Measurements from ENCODE around the gene ZNF524.

Gene ZNF524

DNA sequence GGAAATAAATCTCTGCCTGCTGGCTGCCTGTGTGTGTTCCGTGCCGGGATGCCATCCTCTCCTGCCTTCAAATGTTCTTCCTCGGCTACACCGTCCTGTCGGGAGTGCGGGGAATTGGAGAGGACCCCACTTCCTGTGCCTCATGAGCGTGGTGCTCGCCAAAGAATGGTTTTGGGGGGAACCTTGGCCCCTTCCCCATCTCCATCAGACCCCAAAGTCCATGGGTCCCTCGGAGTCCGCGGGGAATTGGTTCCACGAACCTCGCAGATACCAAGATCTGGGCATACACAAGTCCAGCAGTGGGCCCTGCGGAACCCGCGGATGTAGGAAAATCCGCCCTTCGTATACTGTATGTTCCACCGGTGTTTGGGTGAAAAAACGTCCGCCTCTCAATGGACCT is 3.0 kb downstream of the ZNF524 start:
- no peak overlapping the region for H3K27ac ChIP-seq (ENCODE audit: low read depth, low read length, severe bottlenecking)
- no peak overlapping the region for H3K4me3 ChIP-seq (ENCODE audit: extremely low read depth, insufficient read depth, low read length, poor library complexity, severe bottlenecking)
- H3K9me3 ChIP-seq (ENCODE audit: control insufficient read depth, low read length): no peaks in the 10 kb centered on the region
- H3K36me3 ChIP-seq (ENCODE audit: control insufficient read depth, insufficient read depth, low read length): peaks cover 19% of the 10 kb centered on the region
- peaks cover 12% of the 10 kb centered on the region for H3K4me1 ChIP-seq (ENCODE audit: control insufficient read depth, insufficient read depth, low read length, poor library complexity, severe bottlenecking)
- 93 to 96% methylated on average over 21 of the region's 21 CpGs for WGBS, 2 experiments (ENCODE audit: insufficient coverage in 2 of 2)

DNA sequence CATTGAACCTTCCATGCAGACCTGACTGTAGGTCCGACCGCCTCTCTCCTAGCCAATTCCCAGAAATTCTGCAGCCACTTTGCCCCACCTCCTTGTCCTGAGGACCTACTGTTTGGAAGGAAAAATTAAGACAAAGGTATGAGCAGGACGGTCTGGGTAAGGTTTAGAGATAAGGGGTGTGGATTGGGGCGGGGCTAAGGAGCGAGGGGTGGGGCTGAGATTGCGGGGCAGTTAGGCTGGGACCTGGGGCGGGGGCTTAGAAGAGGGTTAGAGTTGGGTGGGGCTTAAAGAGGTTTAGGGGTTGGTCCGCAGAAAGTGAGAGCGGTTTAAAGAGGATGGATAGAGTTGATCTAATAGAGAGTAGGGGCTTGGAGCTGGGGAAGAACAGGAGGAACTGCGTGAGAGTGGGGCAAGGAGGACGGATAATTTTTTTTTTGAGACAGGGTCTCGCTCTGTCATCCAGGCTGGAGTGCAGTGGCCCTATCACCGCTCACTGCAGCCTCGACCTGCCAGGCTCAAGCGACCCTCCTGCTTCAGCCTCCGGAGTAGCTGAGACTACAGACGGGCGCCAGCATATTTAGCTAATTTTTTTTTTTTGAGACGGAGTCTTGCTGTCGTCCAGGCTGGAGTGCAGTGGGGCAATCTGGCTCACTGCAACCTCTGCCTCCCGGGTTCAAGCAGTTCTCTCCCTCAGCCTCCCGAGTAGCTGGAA is 3.6 kb downstream of the ZNF524 start:
- H3K9me3 ChIP-seq (ENCODE audit: control insufficient read depth, low read length): no peaks in the 10 kb centered on the region
- WGBS, 2 experiments (ENCODE audit: insufficient coverage in 2 of 2): 91 to 94% methylated on average over 21 to 22 of the region's 22 CpGs
- peak overlapping the region; percentile 89 for H3K4me3 ChIP-seq (ENCODE audit: extremely low read depth, insufficient read depth, low read length, poor library complexity, severe bottlenecking)
- peaks cover 12% of the 10 kb centered on the region for H3K4me1 ChIP-seq (ENCODE audit: control insufficient read depth, insufficient read depth, low read length, poor library complexity, severe bottlenecking)
- peak overlapping the region; percentile 94 for H3K27ac ChIP-seq (ENCODE audit: low read depth, low read length, severe bottlenecking)
- peaks cover 21% of the 10 kb centered on the region for H3K36me3 ChIP-seq (ENCODE audit: control insufficient read depth, insufficient read depth, low read length)

DNA sequence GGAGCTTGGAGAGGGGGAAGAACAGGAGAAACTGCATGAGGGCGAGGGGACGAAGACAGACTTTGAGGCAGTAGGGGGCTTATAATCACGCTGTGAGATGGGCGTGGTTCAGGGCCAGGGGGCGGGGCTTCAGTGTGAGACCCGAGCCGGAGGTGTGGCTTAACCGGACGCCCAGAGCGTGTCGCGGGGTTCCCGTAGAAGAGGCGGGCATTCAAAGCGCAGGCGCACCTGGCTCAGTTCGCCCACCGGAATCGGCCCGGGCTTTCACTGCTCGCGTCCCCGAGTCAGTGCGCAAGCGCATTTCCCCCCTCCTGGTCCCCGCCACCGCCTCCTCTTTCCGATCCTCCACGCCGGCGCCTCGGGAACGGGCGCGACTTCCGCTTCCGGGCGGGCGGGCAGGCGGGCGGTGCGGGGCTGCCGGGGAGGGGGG is 5.1 kb downstream of the ZNF524 start:
- 0% methylated on average over 27 to 28 of the region's 43 CpGs for WGBS, 2 experiments (ENCODE audit: insufficient coverage in 2 of 2)
- Histone ChIP-seq H3K4me3 (ENCODE audit: extremely low read depth, insufficient read depth, low read length, poor library complexity, severe bottlenecking) (peak overlapping the region; percentile 89), H3K9me3 (ENCODE audit: control insufficient read depth, low read length) (no peaks in the 10 kb centered on the region), H3K4me1 (ENCODE audit: control insufficient read depth, insufficient read depth, low read length, poor library complexity, severe bottlenecking) (peaks cover 12% of the 10 kb centered on the region), H3K27ac (ENCODE audit: low read depth, low read length, severe bottlenecking) (peak overlapping the region; percentile 94), H3K36me3 (ENCODE audit: control insufficient read depth, insufficient read depth, low read length) (peaks cover 36% of the 10 kb centered on the region)

DNA sequence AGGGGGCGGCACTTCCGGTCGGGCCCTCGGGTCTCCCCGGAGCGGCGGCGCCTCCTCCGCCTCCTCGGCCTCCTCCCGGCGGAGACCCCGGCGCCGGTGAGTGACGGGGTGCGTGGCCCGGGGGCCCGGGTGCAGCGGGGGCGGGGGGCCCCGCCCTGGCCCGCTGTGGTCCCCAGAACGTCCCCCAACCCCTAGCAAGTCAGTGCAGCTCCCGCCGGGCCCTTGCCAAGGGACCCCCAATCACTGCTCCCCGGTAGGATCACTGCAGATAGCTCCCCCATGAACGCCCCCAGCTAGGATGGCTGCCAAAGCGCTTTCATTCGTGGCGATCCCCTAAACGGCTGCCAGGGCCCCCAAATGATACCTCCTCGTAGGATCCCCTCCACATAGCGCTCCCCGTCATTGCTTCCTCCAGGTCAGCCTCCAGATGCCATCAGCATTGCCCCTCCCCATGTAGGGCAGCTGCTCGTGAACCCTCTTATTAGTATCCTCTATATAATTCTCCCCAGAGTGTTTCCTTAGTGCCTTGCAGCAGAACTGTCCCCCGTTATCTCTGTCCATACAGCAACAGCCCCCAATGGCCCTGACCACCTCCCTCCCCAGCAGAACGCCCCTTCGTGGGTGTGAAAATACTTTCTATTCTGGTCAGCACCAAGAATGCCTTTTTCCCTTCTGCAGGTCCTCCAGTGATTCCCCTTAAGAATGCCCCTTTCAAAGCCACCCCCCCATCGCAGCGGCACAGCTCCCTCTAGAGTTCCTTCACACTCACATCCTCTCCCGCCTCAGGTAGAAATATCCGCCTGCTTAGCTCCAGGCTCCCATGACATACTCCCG is 5.8 kb downstream of the ZNF524 start, which contains the start of gene ZNF865:
ZNF865 (plus strand) TSS at position 11 of the 834 bp plus-strand sequence. CDS start 7,972 bp downstream, outside the sequence.
- Histone ChIP-seq H3K36me3 (ENCODE audit: control insufficient read depth, insufficient read depth, low read length) (peaks cover 42% of the 10 kb centered on the region), H3K9me3 (ENCODE audit: control insufficient read depth, low read length) (no peaks in the 10 kb centered on the region), H3K4me3 (ENCODE audit: extremely low read depth, insufficient read depth, low read length, poor library complexity, severe bottlenecking) (peak within 1 kb of the TSS; percentile 89), H3K27ac (ENCODE audit: low read depth, low read length, severe bottlenecking) (peak within 1 kb of the TSS; percentile 94), H3K4me1 (ENCODE audit: control insufficient read depth, insufficient read depth, low read length, poor library complexity, severe bottlenecking) (peaks cover 10% of the 10 kb centered on the region)
- 0 to 2% methylated on average over 21 to 39 of the region's 44 CpGs for WGBS, 2 experiments (ENCODE audit: insufficient coverage in 2 of 2)

DNA sequence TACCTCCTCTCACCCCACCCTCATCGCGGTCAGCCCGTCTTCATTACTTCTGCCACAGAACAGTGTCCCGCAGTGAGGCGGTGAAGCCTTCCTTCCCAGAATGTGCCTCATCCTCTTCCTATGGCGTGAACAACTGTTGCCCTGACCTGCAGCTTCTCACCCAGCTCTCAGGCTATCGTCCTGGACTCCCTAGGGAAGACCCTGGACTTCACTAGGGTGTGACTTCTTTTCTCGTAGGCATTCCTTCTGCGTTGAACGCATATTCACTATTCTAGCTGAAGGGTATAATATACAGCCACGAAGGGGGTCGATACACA is 6.3 kb downstream of the ZNF524 start:
- Histone ChIP-seq H3K27ac (ENCODE audit: low read depth, low read length, severe bottlenecking) (peak overlapping the region; percentile 94), H3K9me3 (ENCODE audit: control insufficient read depth, low read length) (no peaks in the 10 kb centered on the region), H3K36me3 (ENCODE audit: control insufficient read depth, insufficient read depth, low read length) (peaks cover 48% of the 10 kb centered on the region), H3K4me3 (ENCODE audit: extremely low read depth, insufficient read depth, low read length, poor library complexity, severe bottlenecking) (peak overlapping the region; percentile 89), H3K4me1 (ENCODE audit: control insufficient read depth, insufficient read depth, low read length, poor library complexity, severe bottlenecking) (peaks cover 4% of the 10 kb centered on the region)
- WGBS, 2 experiments (ENCODE audit: insufficient coverage in 2 of 2): 29 to 34% methylated on average over 12 of the region's 12 CpGs

DNA sequence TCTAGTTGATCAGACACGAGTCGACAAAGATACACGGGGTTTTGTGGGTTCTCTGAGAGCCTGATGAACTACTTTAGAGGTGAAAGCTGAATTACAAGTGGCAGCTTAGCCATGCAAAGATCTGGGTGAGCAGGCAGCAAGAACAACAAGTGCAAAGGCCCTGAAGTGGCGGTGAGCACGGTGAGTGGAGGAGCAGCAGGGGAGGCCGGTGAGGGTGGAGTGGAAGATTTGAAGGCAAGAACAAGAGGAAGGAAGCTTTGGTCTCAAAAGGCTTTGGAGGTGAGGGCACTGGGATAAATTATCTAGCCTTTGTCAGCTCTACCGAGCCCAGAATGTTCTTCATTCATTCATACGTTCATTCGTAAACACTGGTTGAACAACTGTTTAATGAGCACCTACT is 6.7 kb downstream of the ZNF524 start:
- no peak overlapping the region for H3K27ac ChIP-seq (ENCODE audit: low read depth, low read length, severe bottlenecking)
- peaks cover 3% of the 10 kb centered on the region for H3K4me1 ChIP-seq (ENCODE audit: control insufficient read depth, insufficient read depth, low read length, poor library complexity, severe bottlenecking)
- peaks cover 48% of the 10 kb centered on the region for H3K36me3 ChIP-seq (ENCODE audit: control insufficient read depth, insufficient read depth, low read length)
- peak overlapping the region; percentile 89 for H3K4me3 ChIP-seq (ENCODE audit: extremely low read depth, insufficient read depth, low read length, poor library complexity, severe bottlenecking)
- H3K9me3 ChIP-seq (ENCODE audit: control insufficient read depth, low read length): no peaks in the 10 kb centered on the region
- 85 to 95% methylated on average over 6 to 7 of the region's 9 CpGs for WGBS, 2 experiments (ENCODE audit: insufficient coverage in 2 of 2)

DNA sequence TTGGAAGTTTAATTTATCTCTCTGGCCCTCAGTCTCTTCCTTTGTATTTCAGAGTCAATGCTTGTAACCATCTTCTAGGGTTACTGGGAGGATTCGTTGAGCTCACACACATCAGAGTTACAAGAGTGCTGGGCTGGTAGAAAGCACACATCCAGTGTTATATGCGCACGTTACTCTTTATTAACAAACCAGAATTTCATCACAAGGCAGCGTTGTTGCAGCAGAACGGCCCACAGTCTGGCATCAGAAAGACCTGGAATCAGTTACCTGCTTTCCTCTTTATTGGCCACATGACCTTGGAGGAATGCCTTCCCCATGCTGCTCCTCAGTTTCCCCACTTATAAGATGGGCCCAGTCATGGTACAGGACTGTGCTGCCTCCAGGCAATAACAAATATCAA is 9.2 kb downstream of the ZNF524 start:
- Histone ChIP-seq H3K27ac (ENCODE audit: low read depth, low read length, severe bottlenecking) (no peak overlapping the region), H3K4me1 (ENCODE audit: control insufficient read depth, insufficient read depth, low read length, poor library complexity, severe bottlenecking) (peaks cover 3% of the 10 kb centered on the region), H3K9me3 (ENCODE audit: control insufficient read depth, low read length) (no peaks in the 10 kb centered on the region), H3K36me3 (ENCODE audit: control insufficient read depth, insufficient read depth, low read length) (peaks cover 50% of the 10 kb centered on the region), H3K4me3 (ENCODE audit: extremely low read depth, insufficient read depth, low read length, poor library complexity, severe bottlenecking) (no peak overlapping the region)
- 93 to 100% methylated on average over 4 to 5 of the region's 5 CpGs for WGBS, 2 experiments (ENCODE audit: insufficient coverage in 2 of 2)

DNA sequence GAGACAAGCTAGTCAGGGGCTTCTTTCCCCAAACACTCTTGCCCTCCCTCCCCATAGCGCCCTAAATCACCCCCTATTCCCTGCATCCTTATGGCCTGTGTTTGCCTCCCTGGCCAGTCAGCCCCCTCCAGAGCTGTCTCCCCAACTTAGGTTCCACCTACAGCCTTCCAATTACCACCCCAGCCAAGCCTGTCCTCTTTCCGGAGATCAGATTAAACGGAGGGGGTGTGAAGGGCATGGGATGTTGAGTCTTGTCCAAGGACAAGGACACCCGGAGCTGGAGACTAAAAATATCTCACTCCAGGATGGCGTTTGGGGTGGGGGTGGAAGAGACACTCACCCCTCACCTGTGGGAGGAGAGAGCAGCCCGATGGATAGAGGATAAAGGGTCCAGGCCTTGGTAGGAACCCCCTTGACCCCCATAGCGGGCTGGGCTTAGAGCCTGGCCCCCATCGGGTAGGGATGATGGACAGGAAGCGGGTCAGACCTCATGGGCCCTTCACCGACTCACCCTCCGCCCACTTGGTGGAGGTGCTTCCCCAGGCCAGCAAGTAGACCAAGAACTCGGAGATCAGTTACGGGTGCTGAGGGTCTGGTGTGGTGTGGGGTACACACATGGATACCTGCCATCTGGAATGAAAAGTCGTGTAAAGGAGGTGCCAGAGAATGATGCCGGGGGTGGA is 11.4 kb downstream of the ZNF524 start:
- no peak overlapping the region for H3K27ac ChIP-seq (ENCODE audit: low read depth, low read length, severe bottlenecking)
- WGBS, 2 experiments (ENCODE audit: insufficient coverage in 2 of 2): 95 to 98% methylated on average over 6 to 11 of the region's 15 CpGs

DNA sequence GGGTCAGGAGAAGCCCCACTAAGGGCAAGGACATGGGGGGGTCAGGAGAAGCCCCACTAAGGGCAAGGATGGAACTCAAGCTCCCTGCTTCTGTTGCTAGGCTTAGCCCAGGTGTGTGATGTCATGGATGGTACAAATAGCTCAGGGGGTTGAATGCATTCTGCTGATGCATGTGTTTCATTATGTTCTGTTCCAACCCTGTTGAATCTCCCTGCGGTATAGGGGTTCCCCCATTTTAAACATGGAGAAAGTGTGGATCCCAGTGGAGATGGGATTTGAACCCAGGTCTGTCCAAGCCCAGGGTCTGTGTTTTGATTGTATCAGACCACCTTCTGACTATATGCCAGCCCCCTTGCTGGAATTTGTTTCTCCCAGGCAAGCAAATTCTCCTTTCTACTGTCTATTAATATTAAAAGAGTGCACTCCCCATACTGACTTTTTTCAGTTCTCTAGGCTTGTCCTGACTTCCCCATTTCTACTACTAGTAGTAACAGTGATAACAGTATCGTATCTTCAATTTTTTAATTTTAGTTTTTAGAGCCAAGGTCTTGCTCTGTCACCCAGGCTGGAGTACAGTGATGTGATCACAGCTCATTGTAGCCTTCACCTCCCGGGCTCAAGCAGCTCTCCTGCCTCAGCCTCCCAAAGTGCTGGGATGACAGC is 12.0 kb downstream of the ZNF524 start:
- H3K36me3 ChIP-seq (ENCODE audit: control insufficient read depth, insufficient read depth, low read length): peaks cover 58% of the 10 kb centered on the region
- no peak overlapping the region for H3K4me3 ChIP-seq (ENCODE audit: extremely low read depth, insufficient read depth, low read length, poor library complexity, severe bottlenecking)
- H3K27ac ChIP-seq (ENCODE audit: low read depth, low read length, severe bottlenecking): no peak overlapping the region
- 100% methylated on average over 2 to 3 of the region's 3 CpGs for WGBS, 2 experiments (ENCODE audit: insufficient coverage in 2 of 2)
- H3K4me1 ChIP-seq (ENCODE audit: control insufficient read depth, insufficient read depth, low read length, poor library complexity, severe bottlenecking): no peaks in the 10 kb centered on the region
- no peaks in the 10 kb centered on the region for H3K9me3 ChIP-seq (ENCODE audit: control insufficient read depth, low read length)

More for the DNA sequence above, 11.4 kb downstream of the ZNF524 start:
- Histone ChIP-seq H3K36me3 (ENCODE audit: control insufficient read depth, insufficient read depth, low read length) (peaks cover 59% of the 10 kb centered on the region), H3K9me3 (ENCODE audit: control insufficient read depth, low read length) (no peaks in the 10 kb centered on the region), H3K4me3 (ENCODE audit: extremely low read depth, insufficient read depth, low read length, poor library complexity, severe bottlenecking) (no peak overlapping the region), H3K4me1 (ENCODE audit: control insufficient read depth, insufficient read depth, low read length, poor library complexity, severe bottlenecking) (peaks cover 3% of the 10 kb centered on the region)

DNA sequence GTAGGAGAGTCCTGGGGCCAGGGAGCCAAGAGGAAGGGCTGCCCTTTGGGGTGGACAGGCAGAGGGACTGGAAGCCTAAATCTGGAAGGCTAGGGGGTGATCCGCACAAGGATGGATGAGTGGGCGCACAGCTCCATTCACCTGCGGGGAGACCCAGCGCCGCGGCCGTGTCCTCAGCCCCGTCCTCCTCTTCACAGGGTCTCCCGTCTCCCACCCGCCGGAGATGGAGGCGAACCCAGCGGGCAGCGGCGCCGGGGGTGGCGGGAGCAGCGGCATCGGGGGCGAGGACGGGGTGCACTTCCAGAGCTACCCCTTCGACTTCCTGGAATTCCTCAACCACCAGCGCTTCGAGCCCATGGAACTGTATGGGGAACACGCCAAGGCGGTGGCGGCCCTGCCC is 13.3 kb downstream of the ZNF524 start:
- H3K36me3 ChIP-seq (ENCODE audit: control insufficient read depth, insufficient read depth, low read length): peaks cover 59% of the 10 kb centered on the region
- H3K4me3 ChIP-seq (ENCODE audit: extremely low read depth, insufficient read depth, low read length, poor library complexity, severe bottlenecking): no peak overlapping the region
- H3K27ac ChIP-seq (ENCODE audit: low read depth, low read length, severe bottlenecking): no peak overlapping the region
- H3K9me3 ChIP-seq (ENCODE audit: control insufficient read depth, low read length): no peaks in the 10 kb centered on the region
- H3K4me1 ChIP-seq (ENCODE audit: control insufficient read depth, insufficient read depth, low read length, poor library complexity, severe bottlenecking): no peaks in the 10 kb centered on the region
- WGBS, 2 experiments (ENCODE audit: insufficient coverage in 2 of 2): 96 to 99% methylated on average over 22 of the region's 27 CpGs
